Left cardiac atrium (tissue), 4 donors: Measurements from ENCODE around the gene MSI2. TPM values are rescaled to one million over a fixed set of nuclear protein-coding genes. Genes with fewer than 3 reads are reported as not detected.

Experiments used
- ATAC-seq, 2 donors: fragments of 200-7000 bp; cut with Tn5 transposase; one replicate each; pipeline ENCODE4 v1.9.1; 2020; ENCODE audit warnings: mild to moderate bottlenecking in 2 of 2, moderate library complexity in 2 of 2
- DNase-seq: peaks from one replicate; pipeline ENCODE4 v3.0.0-alpha.2; 2020
- intact Hi-C, 2 donors: fragments of 100-400 bp; cut with DNase I; formaldehyde crosslinking; loops; one replicate each; pipeline versions ENCODE4 v1.14.1 to v1.15.1; 2022 to 2023
- total RNA-seq, 2 donors: library from RNA; stranded (reverse); fragmentation: NEBNext Ultra II Directional; extraction: Animal tissue kit (Norgen Biotek cat#: 25700); gene quantifications; one replicate each; pipeline ENCODE4 v1.2.1, GENCODE V29; 2021
- donor health status: DM: no; HTN: yes; CAD: no.
- donor health status: DM: no; HTN: yes; CAD: no; lungs with severe emphysema.
- donor health status: DM: yes; HTN: yes; CAD: no.
- donor health status: Dilated cardiomyopathy.

The MSI2 gene
- total RNA-seq, 2 donors from 2014 or later: 84.1 to 95.5 TPM

- no peak for DNase-seq
- intact Hi-C loops: no loop called here
- ATAC-seq: no peak
These were observed 393.6 kb downstream of the MSI2 start for GRCh38 chr17:57649731-57650484.

DNA sequence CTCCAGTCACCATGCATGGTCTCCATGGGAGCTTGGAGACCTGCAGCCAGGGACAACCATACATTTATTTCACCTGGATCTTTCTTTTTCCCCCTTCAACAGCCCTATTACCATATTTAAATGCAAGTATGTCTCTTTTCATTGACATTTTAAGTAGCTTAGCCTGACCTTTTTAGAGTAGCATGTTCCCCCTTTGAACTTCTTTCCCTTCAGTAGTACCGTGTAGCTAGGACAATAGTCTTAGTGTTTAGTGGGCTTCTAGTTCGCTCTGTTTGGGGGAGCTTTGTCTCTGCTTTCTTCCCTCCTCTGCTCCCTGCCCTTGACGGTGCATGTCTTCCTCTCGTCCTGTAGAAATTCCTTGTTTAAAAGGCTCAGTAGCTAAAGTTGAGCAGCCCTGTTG, 394.2 kb downstream of the MSI2 start:
- DNase-seq (no peak), ATAC-seq (no peak)
- intact Hi-C loops: no loop called here

GRCh38 chr17:57651451-57651850, 395.1 kb downstream of the MSI2 start:
- intact Hi-C loops: no loop called here
- DNase-seq (no peak), ATAC-seq (no peak)

- DNase-seq (no peak), ATAC-seq (no peak)
- intact Hi-C loops: no loop called here
These were observed 395.7 kb downstream of the MSI2 start for GRCh38 chr17:57651996-57652395.

DNA sequence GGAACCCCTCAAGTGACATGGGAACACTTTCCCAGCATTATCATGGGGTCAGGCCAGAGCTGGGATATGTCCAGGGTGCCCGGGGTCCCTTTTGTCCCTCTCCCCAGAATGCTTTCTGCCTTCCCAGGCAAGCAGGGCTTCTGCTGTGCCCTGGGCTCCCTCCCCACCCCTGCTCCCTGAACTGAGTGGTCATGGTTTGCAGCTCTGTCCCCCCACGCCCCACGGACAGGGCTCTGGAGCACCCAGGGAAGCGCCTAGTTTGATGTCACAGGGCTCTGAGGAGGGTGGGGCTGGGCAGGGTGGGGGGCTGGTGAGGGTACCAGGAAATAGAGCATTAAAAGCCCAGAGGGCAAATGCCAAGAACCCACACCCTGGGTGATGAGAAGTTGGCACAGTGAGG, 396.5 kb downstream of the MSI2 start:
- DNase-seq: no peak
- intact Hi-C loops: no loop called here

GRCh38 chr17:57653279-57653678, 397.0 kb downstream of the MSI2 start:
- intact Hi-C loops: no loop called here
- ATAC-seq (no peak), DNase-seq (no peak)

More for the DNA sequence above, 396.5 kb downstream of the MSI2 start:
- ATAC-seq: no peak

DNA sequence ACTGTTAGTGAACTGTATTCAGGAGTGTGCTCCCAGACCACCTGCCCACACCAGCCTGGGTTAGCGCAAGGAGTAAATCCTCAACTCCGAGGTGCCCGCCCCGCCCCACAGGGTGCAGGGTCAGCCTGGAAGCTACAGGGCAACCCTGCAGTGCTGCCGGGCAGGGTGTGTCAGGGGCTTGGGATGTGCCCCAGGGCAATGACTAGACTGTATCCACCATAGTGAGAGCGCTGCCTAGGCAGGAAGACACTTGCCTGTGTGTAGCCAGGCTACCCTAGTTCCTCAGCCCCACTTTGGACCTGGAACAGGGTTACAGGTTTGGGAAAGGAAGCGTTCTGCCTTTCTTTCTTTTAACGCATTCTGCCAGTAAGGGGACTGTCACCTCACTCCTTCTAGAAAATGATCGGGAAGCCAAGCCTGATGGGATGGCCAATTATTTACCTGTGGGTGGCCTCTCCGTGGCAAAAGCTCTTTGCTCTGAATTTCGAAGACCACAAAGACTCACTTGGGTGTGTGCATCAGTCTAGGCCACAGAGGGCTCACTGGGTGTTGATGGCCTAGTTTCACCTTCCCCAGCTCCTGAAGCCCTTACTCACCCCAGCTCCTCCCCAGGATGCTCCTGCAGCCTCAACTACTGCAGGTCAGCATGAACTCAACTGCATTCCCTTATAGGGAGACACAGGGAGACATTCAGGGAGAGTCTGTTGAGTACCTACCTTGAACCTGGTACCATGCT, 397.9 kb downstream of the MSI2 start:
- ATAC-seq (no peak), DNase-seq (no peak)
- intact Hi-C loops: no loop called here

DNA sequence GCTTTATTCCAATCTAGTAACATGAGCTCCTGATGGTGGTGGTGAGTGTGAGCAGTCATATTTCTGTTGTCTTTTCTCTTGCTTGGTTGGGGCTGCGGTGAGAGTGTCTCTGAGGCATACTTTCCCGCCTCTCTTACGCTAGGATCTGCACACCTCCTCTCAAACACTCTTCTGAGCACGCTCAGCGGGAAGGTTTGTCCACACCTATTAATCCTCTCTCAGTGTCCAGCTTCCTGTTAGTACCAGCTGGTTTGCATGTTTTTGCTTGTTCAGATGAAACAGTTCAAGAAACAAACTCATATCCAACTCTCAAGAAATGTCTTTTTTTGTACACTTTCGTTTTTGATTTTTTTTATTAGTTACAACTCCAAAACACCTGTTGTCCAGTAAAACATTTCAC, 399.2 kb downstream of the MSI2 start:
- intact Hi-C loops: no loop called here
- ATAC-seq: no peak
- no peak for DNase-seq

GRCh38 chr17:57657211-57657610, 400.9 kb downstream of the MSI2 start:
- DNase-seq (no peak), ATAC-seq (no peak)
- intact Hi-C loops: no loop called here

- intact Hi-C loops: loop anchor here in 1 of 2 donors (10.0 kb wide), 2 partner anchors 217 to 407 kb away; partner anchors contain the start of gene MSI2
- no peak for DNase-seq
- ATAC-seq: no peak
These were observed 405.7 kb downstream of the MSI2 start for GRCh38 chr17:57662041-57662440.

DNA sequence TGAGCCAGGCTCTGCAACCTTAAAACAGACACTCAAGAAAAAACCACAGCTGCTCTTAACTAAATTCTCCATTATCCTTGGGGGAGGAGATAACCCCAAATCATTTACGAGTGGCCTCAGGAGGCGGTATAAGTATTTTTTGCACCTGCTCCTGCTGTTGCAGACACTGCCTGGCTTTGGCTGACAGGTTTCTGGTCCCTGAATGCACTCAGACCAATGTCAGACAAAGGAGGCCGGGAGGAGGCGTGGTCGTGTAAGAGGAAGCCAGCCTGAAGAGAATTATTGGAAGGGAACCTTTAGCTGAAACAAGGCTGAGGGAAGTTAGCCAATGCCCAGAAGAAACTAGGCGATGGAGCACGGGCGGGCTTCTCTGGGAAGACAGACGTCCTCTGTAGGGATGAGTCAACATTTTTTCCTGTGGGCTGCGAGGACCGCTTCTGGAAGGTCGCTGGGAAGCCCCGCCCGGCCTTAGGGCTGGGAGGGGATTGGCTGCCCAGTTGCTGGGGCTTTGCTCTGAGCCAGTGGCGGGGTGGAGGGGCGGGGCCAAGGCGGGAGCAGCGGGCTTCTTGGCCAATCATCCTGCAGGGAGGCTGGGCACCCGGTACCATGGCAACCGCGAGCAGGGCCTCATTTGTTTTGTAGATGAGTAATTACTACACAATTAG, 406.5 kb downstream of the MSI2 start:
- intact Hi-C loops: loop anchor here in 1 of 2 donors (10.0 kb wide), 2 partner anchors 218 to 408 kb away; partner anchors contain the start of gene MSI2

GRCh38 chr17:57663326-57664070, 407.2 kb downstream of the MSI2 start:
- ATAC-seq: no peak
- no peak for DNase-seq

More for the DNA sequence above, 406.5 kb downstream of the MSI2 start:
- DNase-seq: peak; percentile 98
- ATAC-seq: peak; percentile 98 to 99

GRCh38 chr17:57665128-57665527, 408.8 kb downstream of the MSI2 start:
- DNase-seq (no peak), ATAC-seq (no peak)
- intact Hi-C loops: loop anchor here (5.0 to 10.0 kb wide), 3 partner anchors 63 to 410 kb away; partner anchors contain the start of gene MSI2 (in 1 of the 2)

More at GRCh38 chr17:57663326-57664070, 407.2 kb downstream of the MSI2 start:
- intact Hi-C loops: loop anchor here in 1 of 2 donors (10.0 kb wide), 2 partner anchors 219 to 409 kb away; partner anchors contain the start of gene MSI2

GRCh38 chr17:57665696-57666095, 409.4 kb downstream of the MSI2 start:
- intact Hi-C loops: loop anchor here (5.0 to 10.0 kb wide), 3 partner anchors 63 to 411 kb away; partner anchors contain the start of gene MSI2 (in 1 of the 2)
- no peak for DNase-seq
- ATAC-seq: no peak

- ATAC-seq (no peak), DNase-seq (no peak)
- intact Hi-C loops: loop anchor here (5.0 to 10.0 kb wide), 3 partner anchors 64 to 412 kb away; partner anchors contain the start of gene MSI2 (in 1 of the 2)
These were observed 410.0 kb downstream of the MSI2 start for GRCh38 chr17:57666201-57666870.

- no peak for DNase-seq
- intact Hi-C loops: loop anchor here (5.0 to 10.0 kb wide), 3 partner anchors 65 to 412 kb away; partner anchors contain the start of gene MSI2 (in 1 of the 2)
These were observed 410.6 kb downstream of the MSI2 start for GRCh38 chr17:57666946-57667345.

DNA sequence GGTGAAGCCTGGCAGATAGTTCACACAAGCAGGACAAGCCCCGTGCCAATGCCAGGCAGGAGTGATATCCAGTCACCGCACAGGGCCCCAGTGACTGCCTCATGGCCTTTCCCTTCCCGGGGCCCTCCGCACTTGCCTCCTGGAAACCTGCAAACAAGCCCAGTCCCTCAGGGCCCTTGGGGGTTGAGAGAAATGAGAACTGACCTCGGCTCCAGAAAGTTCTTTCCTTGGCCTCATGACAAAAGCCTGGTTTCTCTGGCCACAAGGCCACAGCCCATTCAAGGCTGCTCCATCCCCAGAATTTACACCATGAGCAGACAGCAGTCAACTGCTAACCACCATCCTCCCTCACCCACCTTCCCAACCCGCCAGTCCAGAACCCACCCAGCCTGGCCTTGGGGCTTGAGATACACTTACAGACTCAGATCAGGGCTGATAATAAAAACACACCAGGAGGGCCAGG, 411.2 kb downstream of the MSI2 start:
- DNase-seq (no peak), ATAC-seq (no peak)
- intact Hi-C loops: loop anchor here (5.0 to 10.0 kb wide), 3 partner anchors 65 to 413 kb away; partner anchors contain the start of gene MSI2 (in 1 of the 2)

More at GRCh38 chr17:57666946-57667345, 410.6 kb downstream of the MSI2 start:
- no peak for ATAC-seq

DNA sequence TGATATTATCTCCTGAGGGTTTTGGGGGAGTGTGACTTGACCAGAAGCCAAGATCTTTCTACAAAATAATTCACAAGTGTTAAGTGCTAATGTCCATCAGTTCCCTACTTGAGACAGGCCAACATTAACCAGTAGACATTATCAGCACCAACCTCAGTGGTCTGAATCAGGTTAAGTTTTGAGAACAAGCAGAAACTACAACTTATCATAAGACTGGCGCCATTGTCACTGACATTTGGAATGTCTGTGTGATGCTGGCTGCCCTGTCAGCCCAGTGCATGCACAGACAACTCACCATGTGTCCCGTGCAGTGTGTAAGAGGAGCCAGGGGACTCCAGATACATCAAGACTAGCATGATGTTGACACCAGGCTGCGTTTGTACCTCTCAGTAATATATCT, 412.0 kb downstream of the MSI2 start:
- ATAC-seq (no peak), DNase-seq (no peak)
- intact Hi-C loops: loop anchor here (5.0 to 10.0 kb wide), 3 partner anchors 66 to 414 kb away; partner anchors contain the start of gene MSI2 (in 1 of the 2)
